Pancreas (tissue), 10 donors: ENCODE data around the gene CCM2. TPM values are rescaled to one million over a fixed set of nuclear protein-coding genes. Genes with fewer than 3 reads are reported as not detected.

Source experiments
- ATAC-seq, 4 donors: fragments of 200-7000 bp; cut with Tn5 transposase; one replicate each; pipeline versions ENCODE4 v1.8.0 to v1.9.1; 2020; ENCODE audit warnings: mild to moderate bottlenecking in 4 of 4, moderate library complexity in 4 of 4
- DNase-seq, 6 donors: peaks; one replicate each; pipeline ENCODE4 v3.0.0-alpha.2; 2020
- FAIRE-seq: peaks from 2 replicates; lab custom pipeline; 2012; peaks lifted over from hg19 to GRCh38; lab: Jason Lieb, UNC
- H3K27ac ChIP-seq, 4 donors: fragments of 200-600 bp; sonication (generic); 1 replicate in 3 of 4; 2 replicates in 1 of 4; pipeline versions ENCODE4 v1.5.0 to v1.8.0; 2020
- H3K27me3 ChIP-seq, 4 donors: fragments of 200-600 bp; one replicate each; pipeline ENCODE4 v1.8.0; 2021
- H3K36me3 ChIP-seq, 3 donors: fragments of 200-600 bp; sonication (generic) in 1 of 3; one replicate each; pipeline versions ENCODE4 v1.5.0 to v1.8.0; 2020 to 2021
- H3K4me1 ChIP-seq, 3 donors: fragments of 200-600 bp; one replicate each; pipeline ENCODE4 v1.8.0; 2021
- H3K4me3 ChIP-seq, 4 donors: fragments of 200-600 bp; sonication (generic) in 2 of 4; one replicate each; pipeline versions ENCODE4 v1.5.0 to v1.8.0; 2020 to 2021
- H3K9me3 ChIP-seq, 4 donors: fragments of 200-600 bp; one replicate each; pipeline ENCODE4 v1.8.0; 2021
- WGBS, 2 donors: extraction: QIAGEN DNeasy Blood & Tissue Kit; methylation state at CpG; one replicate each; pipeline ENCODE4 v1.1.7; 2013; 5-methylcytosine and 5-hydroxymethylcytosine counted together
- intact Hi-C, 3 donors: fragments of 100-400 bp; cut with DNase I; formaldehyde crosslinking; loops; one replicate each; pipeline versions ENCODE4 v1.11.1 to v1.14.2; 2022
- polyA plus RNA-seq, 2 donors: library from polyadenylated mRNA; stranded (reverse); fragments of 200-250 nt; gene quantifications; one replicate each; pipeline ENCODE4 v1.2.3, GENCODE V29; 2013
- total RNA-seq, 6 donors: library from RNA; stranded (reverse); fragmentation: NEBNext Ultra II Directional in 4 of 6; extraction: Animal tissue kit (Norgen Biotek cat#: 25700) in 4 of 6; gene quantifications; one replicate each; pipeline versions ENCODE4 v1.2.1 to v1.2.4, GENCODE V29; 2021 to 2023
- TF ChIP-seq, protein P1 (sequence below), 4 donors: fragments of 200-600 bp; sonication (generic) in 3 of 4; IDR thresholded peaks; one replicate each; pipeline versions ENCODE4 v1.5.0 to v1.8.0; 2021; ENCODE audit warnings: antibody characterized with exemption in 4 of 4
- donor health status: healthy with polysubstance abuse.
- donor health status: DM: no; HTN: no; CAD: no; lungs with moderate emphysema.
- donor health status: DM: no; HTN: no; CAD: no.
- donor health status: control.
- donor health status: control.
- donor health status: Bipolar disorder and iron deficiency.
- donor health status: DM: yes; HTN: yes; CAD: no.
- donor health status: DM: no; HTN: no; CAD: no.
- donor health status: DM: no; HTN: no; CAD: no.
- donor health status: DM: yes; HTN: yes; CAD: no.

CCM2 gene
- total and polyA plus RNA-seq, 8 donors: 13.4 to 33.7 (median 16.5) TPM

- intact Hi-C loops: no loop called here
- no peak overlapping the region for H3K27ac ChIP-seq
- peaks cover 0 to 6% (median 0%) of the 10 kb centered on the region in 3 donors for H3K4me1 ChIP-seq
- H3K9me3 ChIP-seq: no peaks in the 10 kb centered on the region
- no peaks in the 10 kb centered on the region for H3K36me3 ChIP-seq
- TF ChIP-seq, protein P1, sequence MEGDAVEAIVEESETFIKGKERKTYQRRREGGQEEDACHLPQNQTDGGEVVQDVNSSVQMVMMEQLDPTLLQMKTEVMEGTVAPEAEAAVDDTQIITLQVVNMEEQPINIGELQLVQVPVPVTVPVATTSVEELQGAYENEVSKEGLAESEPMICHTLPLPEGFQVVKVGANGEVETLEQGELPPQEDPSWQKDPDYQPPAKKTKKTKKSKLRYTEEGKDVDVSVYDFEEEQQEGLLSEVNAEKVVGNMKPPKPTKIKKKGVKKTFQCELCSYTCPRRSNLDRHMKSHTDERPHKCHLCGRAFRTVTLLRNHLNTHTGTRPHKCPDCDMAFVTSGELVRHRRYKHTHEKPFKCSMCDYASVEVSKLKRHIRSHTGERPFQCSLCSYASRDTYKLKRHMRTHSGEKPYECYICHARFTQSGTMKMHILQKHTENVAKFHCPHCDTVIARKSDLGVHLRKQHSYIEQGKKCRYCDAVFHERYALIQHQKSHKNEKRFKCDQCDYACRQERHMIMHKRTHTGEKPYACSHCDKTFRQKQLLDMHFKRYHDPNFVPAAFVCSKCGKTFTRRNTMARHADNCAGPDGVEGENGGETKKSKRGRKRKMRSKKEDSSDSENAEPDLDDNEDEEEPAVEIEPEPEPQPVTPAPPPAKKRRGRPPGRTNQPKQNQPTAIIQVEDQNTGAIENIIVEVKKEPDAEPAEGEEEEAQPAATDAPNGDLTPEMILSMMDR (IDR thresholded peaks at IDR 0.05): no peak
- peaks cover 0 to 5% (median 0%) of the 10 kb centered on the region in 4 donors for H3K27me3 ChIP-seq
- DNase-seq: peak in 2 of 6 donors; percentile 21 to 37
- peak overlapping the region in 3 of 4 donors; percentile 11 to 47 (median 39) for H3K4me3 ChIP-seq
- no peak for FAIRE-seq
- ATAC-seq: peak; percentile 55 to 81 (median 72)
- 8 to 11% methylated on average over 47 to 76 of the region's 76 CpGs for WGBS, 2 donors
Observed at GRCh38 chr7:44962483-44963251, 37.3 kb upstream of the CCM2 start.

GRCh38 chr7:44963364-44964290, 36.4 kb upstream of the CCM2 start:
- WGBS, 2 donors: 88 to 92% methylated on average over 24 of the region's 24 CpGs
- TF ChIP-seq, protein P1 (IDR thresholded peaks at IDR 0.05): no peak
- peaks cover 0 to 6% (median 0%) of the 10 kb centered on the region in 3 donors for H3K4me1 ChIP-seq
- H3K36me3 ChIP-seq: no peaks in the 10 kb centered on the region
- H3K27me3 ChIP-seq: peaks cover 0 to 5% (median 0%) of the 10 kb centered on the region in 4 donors
- DNase-seq (no peak), ATAC-seq (no peak), FAIRE-seq (no peak)
- no peak overlapping the region for H3K4me3 ChIP-seq
- H3K27ac ChIP-seq: no peak overlapping the region
- no peaks in the 10 kb centered on the region for H3K9me3 ChIP-seq
- intact Hi-C loops: no loop called here

- Histone ChIP-seq H3K4me3 (no peak overlapping the region), H3K4me1 (peaks cover 0 to 6% (median 0%) of the 10 kb centered on the region in 3 donors), H3K27me3 (peaks cover 0 to 5% (median 0%) of the 10 kb centered on the region in 4 donors), H3K27ac (no peak overlapping the region), H3K36me3 (no peaks in the 10 kb centered on the region), H3K9me3 (no peaks in the 10 kb centered on the region)
- no peak for ATAC-seq
- TF ChIP-seq, protein P1 (IDR thresholded peaks at IDR 0.05): no peak
- intact Hi-C loops: no loop called here
- no peak for FAIRE-seq
- DNase-seq: no peak
- 77 to 79% methylated on average over 7 of the region's 7 CpGs for WGBS, 2 donors
Observed at GRCh38 chr7:44964384-44964830, 35.6 kb upstream of the CCM2 start.

GRCh38 chr7:44964831-44965440, 35.1 kb upstream of the CCM2 start:
- Histone ChIP-seq H3K4me1 (peaks cover 0 to 6% (median 0%) of the 10 kb centered on the region in 3 donors), H3K27ac (no peak overlapping the region), H3K36me3 (no peaks in the 10 kb centered on the region), H3K27me3 (peaks cover 0 to 5% (median 0%) of the 10 kb centered on the region in 4 donors), H3K9me3 (no peaks in the 10 kb centered on the region), H3K4me3 (no peak overlapping the region)
- DNase-seq: no peak
- no peak for FAIRE-seq
- TF ChIP-seq, protein P1 (IDR thresholded peaks at IDR 0.05): no peak
- WGBS, 2 donors: 88 to 97% methylated on average over 8 to 13 of the region's 13 CpGs
- intact Hi-C loops: no loop called here
- no peak for ATAC-seq
